ENCODE measurements around the gene FBXL16. TPM values are rescaled to one million over a fixed set of nuclear protein-coding genes. Genes with fewer than 3 reads are reported as not detected.

The FBXL16 gene
- total and polyA plus RNA-seq, 2 experiments from 2014 or later = 0.07 to 0.28 TPM

GRCh38 chr16:645852-646678 is 59.5 kb downstream of the FBXL16 start:
- H3K9me2 ChIP-seq (replicated peaks; ENCODE audit: insufficient read depth) = no peaks in the 10 kb centered on the region
- no peaks in the 10 kb centered on the region for H3K9me3 ChIP-seq (ENCODE audit: low read depth)
- WGBS (ENCODE audit: low lambda C conversion rate, missing lambda C conversion rate) = 77% methylated on average over 25 of the region's 32 CpGs
- H3K36me3 ChIP-seq (replicated peaks; ENCODE audit: insufficient read depth, low read depth) = no peaks in the 10 kb centered on the region
- peak overlapping the region; percentile 97 for H3K4me2 ChIP-seq
- TF ChIP-seq EZH2 (IDR thresholded peaks at IDR 0.05; ENCODE audit: borderline replicate concordance) (no peak), EZH2phosphoT487 (IDR thresholded peaks at IDR 0.05; ENCODE audit: low read depth, severe bottlenecking, unreplicated experiment) (no peak), CTCF (IDR thresholded peaks at IDR 0.05; ENCODE audit: poor library complexity) (no peak)
- H3K27me3 ChIP-seq = no peaks in the 10 kb centered on the region
- no peaks in the 10 kb centered on the region for H4K20me1 ChIP-seq (ENCODE audit: insufficient read depth, poor library complexity, severe bottlenecking)
- peaks cover 59% of the 10 kb centered on the region for H3K79me2 ChIP-seq
- H2AFZ ChIP-seq = no peak overlapping the region
- DNase-seq (ENCODE audit: low spot score) = peak; percentile 76
- H3K4me1 ChIP-seq (ENCODE audit: insufficient read depth) = peaks cover 58% of the 10 kb centered on the region
- peak overlapping the region; percentile 89 for H3K27ac ChIP-seq
- no peak overlapping the region for H3K4me3 ChIP-seq

DNA sequence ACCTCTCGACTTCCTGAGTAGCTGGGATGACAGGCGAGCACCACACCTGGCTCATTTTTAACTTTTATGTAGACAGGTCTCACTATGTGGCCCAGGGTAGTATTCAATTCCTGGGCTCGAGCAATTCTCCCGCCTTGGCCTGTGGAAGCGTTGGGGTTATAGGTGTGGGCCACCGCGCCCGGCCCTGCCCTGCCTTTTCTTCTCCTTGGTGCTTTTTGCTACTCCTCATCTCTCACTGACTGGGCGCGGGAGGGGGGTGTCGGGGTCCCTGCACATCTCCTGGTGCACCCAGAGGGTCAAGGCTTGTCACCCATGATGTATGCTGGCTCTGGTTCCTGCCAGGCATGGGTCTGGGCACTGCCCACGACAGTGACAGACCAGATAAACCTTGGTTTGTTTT is 61.0 kb downstream of the FBXL16 start:
- Histone ChIP-seq H4K20me1 (ENCODE audit: insufficient read depth, poor library complexity, severe bottlenecking) (no peaks in the 10 kb centered on the region), H3K79me2 (peaks cover 59% of the 10 kb centered on the region), H2AFZ (no peak overlapping the region), H3K9me2 (replicated peaks; ENCODE audit: insufficient read depth) (no peaks in the 10 kb centered on the region), H3K27me3 (no peaks in the 10 kb centered on the region), H3K27ac (peak overlapping the region; percentile 89), H3K9me3 (ENCODE audit: low read depth) (no peaks in the 10 kb centered on the region), H3K4me2 (peak overlapping the region; percentile 97), H3K36me3 (replicated peaks; ENCODE audit: insufficient read depth, low read depth) (no peaks in the 10 kb centered on the region), H3K4me3 (no peak overlapping the region), H3K4me1 (ENCODE audit: insufficient read depth) (peaks cover 53% of the 10 kb centered on the region)
- no peak for TF ChIP-seq CTCF (IDR thresholded peaks at IDR 0.05; ENCODE audit: poor library complexity)
- no peak for TF ChIP-seq EZH2 (IDR thresholded peaks at IDR 0.05; ENCODE audit: borderline replicate concordance)
- TF ChIP-seq EZH2phosphoT487 (IDR thresholded peaks at IDR 0.05; ENCODE audit: low read depth, severe bottlenecking, unreplicated experiment) = no peak
- 97% methylated on average over 12 of the region's 12 CpGs for WGBS (ENCODE audit: low lambda C conversion rate, missing lambda C conversion rate)
- DNase-seq (ENCODE audit: low spot score) = no peak

GRCh38 chr16:643050-643368 is 62.6 kb downstream of the FBXL16 start:
- DNase-seq (ENCODE audit: low spot score) = no peak
- 89% methylated on average over 13 of the region's 13 CpGs for WGBS (ENCODE audit: low lambda C conversion rate, missing lambda C conversion rate)
- H3K9me3 ChIP-seq (ENCODE audit: low read depth) = no peaks in the 10 kb centered on the region
- H3K4me2 ChIP-seq = peak overlapping the region; percentile 97
- peak overlapping the region; percentile 54 for H3K4me3 ChIP-seq
- H3K36me3 ChIP-seq (replicated peaks; ENCODE audit: insufficient read depth, low read depth) = no peaks in the 10 kb centered on the region
- peaks cover 52% of the 10 kb centered on the region for H3K79me2 ChIP-seq
- H3K9me2 ChIP-seq (replicated peaks; ENCODE audit: insufficient read depth) = no peaks in the 10 kb centered on the region
- peak overlapping the region; percentile 94 for H3K27ac ChIP-seq
- no peaks in the 10 kb centered on the region for H4K20me1 ChIP-seq (ENCODE audit: insufficient read depth, poor library complexity, severe bottlenecking)
- peaks cover 46% of the 10 kb centered on the region for H3K4me1 ChIP-seq (ENCODE audit: insufficient read depth)
- TF ChIP-seq EZH2 (IDR thresholded peaks at IDR 0.05; ENCODE audit: borderline replicate concordance) (no peak), EZH2phosphoT487 (IDR thresholded peaks at IDR 0.05; ENCODE audit: low read depth, severe bottlenecking, unreplicated experiment) (no peak), CTCF (IDR thresholded peaks at IDR 0.05; ENCODE audit: poor library complexity) (no peak)
- no peaks in the 10 kb centered on the region for H3K27me3 ChIP-seq
- H2AFZ ChIP-seq = no peak overlapping the region

Other genes with a start within 250 kb of the FBXL16 start
- gene CAPN15, start 178.1 kb downstream of the FBXL16 start, total RNA-seq = 41.7 and 51.0 TPM in 2 replicates
- 42.7 and 47.9 TPM in 2 replicates for gene CAPN15, start 178.1 kb downstream of the FBXL16 start, polyA plus RNA-seq
- not detected in 2 replicates for gene PRR35, start 145.4 kb downstream of the FBXL16 start, total RNA-seq
- gene PRR35, start 145.4 kb downstream of the FBXL16 start, polyA plus RNA-seq = not detected in 2 replicates
- 1.0 and 1.2 TPM in 2 replicates for gene NHLRC4, start 138.8 kb downstream of the FBXL16 start, total RNA-seq
- 0.25 and 1.7 TPM in 2 replicates for gene NHLRC4, start 138.8 kb downstream of the FBXL16 start, polyA plus RNA-seq
- gene PIGQ, start 135.8 kb downstream of the FBXL16 start, total RNA-seq = 26.7 and 30.0 TPM in 2 replicates
- gene PIGQ, start 135.8 kb downstream of the FBXL16 start, polyA plus RNA-seq = 58.6 and 64.6 TPM in 2 replicates
- 28.4 and 30.2 TPM in 2 replicates for gene RAB40C, start 115.7 kb downstream of the FBXL16 start, total RNA-seq
- 30.8 and 32.7 TPM in 2 replicates for gene RAB40C, start 115.7 kb downstream of the FBXL16 start, polyA plus RNA-seq
- 0.24 and 0.43 TPM in 2 replicates for gene WFIKKN1, start 74.8 kb downstream of the FBXL16 start, total RNA-seq
- gene WFIKKN1, start 74.8 kb downstream of the FBXL16 start, polyA plus RNA-seq = 0.88 and 2.1 TPM in 2 replicates
- gene METTL26, start 69.5 kb downstream of the FBXL16 start, total RNA-seq = 75.4 and 77.9 TPM in 2 replicates
- 151 and 155 TPM in 2 replicates for gene METTL26, start 69.5 kb downstream of the FBXL16 start, polyA plus RNA-seq
- 43.0 and 61.4 TPM in 2 replicates for gene MCRIP2, start 64.0 kb downstream of the FBXL16 start, total RNA-seq
- 95.2 and 100 TPM in 2 replicates for gene MCRIP2, start 64.0 kb downstream of the FBXL16 start, polyA plus RNA-seq
- gene WDR90, start 56.4 kb downstream of the FBXL16 start, total RNA-seq = 6.4 and 14.4 TPM in 2 replicates
- gene WDR90, start 56.4 kb downstream of the FBXL16 start, polyA plus RNA-seq = 25.1 and 30.3 TPM in 2 replicates
- 41.8 and 63.2 TPM in 2 replicates for gene RHOT2, start 37.7 kb downstream of the FBXL16 start, total RNA-seq
- 158 and 201 TPM in 2 replicates for gene RHOT2, start 37.7 kb downstream of the FBXL16 start, polyA plus RNA-seq
- 2.3 and 3.4 TPM in 2 replicates for gene RHBDL1, start 30.1 kb downstream of the FBXL16 start, total RNA-seq
- gene RHBDL1, start 30.1 kb downstream of the FBXL16 start, polyA plus RNA-seq = 4.2 and 8.1 TPM in 2 replicates
- gene STUB1, start 25.4 kb downstream of the FBXL16 start, total RNA-seq = 116 TPM in 2 replicates
- 231 and 249 TPM in 2 replicates for gene STUB1, start 25.4 kb downstream of the FBXL16 start, polyA plus RNA-seq
- 44.3 and 47.8 TPM in 2 replicates for gene JMJD8, start 21.5 kb downstream of the FBXL16 start, total RNA-seq
- 83.4 and 84.3 TPM in 2 replicates for gene JMJD8, start 21.5 kb downstream of the FBXL16 start, polyA plus RNA-seq
- gene WDR24, start 15.4 kb downstream of the FBXL16 start, total RNA-seq = 6.7 and 15.1 TPM in 2 replicates
- gene WDR24, start 15.4 kb downstream of the FBXL16 start, polyA plus RNA-seq = 22.2 and 24.0 TPM in 2 replicates
- 8.3 and 22.7 TPM in 2 replicates for gene METRN, start 9.3 kb upstream of the FBXL16 start, total RNA-seq
- gene METRN, start 9.3 kb upstream of the FBXL16 start, polyA plus RNA-seq = 68.1 and 80.4 TPM in 2 replicates
- 32.0 and 38.8 TPM in 2 replicates for gene ANTKMT, start 15.3 kb upstream of the FBXL16 start, total RNA-seq
- gene ANTKMT, start 15.3 kb upstream of the FBXL16 start, polyA plus RNA-seq = 81.0 and 81.8 TPM in 2 replicates
- 2.2 and 3.4 TPM in 2 replicates for gene CCDC78, start 20.6 kb upstream of the FBXL16 start, total RNA-seq
- gene CCDC78, start 20.6 kb upstream of the FBXL16 start, polyA plus RNA-seq = 5.8 and 6.8 TPM in 2 replicates
- 14.5 and 15.5 TPM in 2 replicates for gene HAGHL, start 21.3 kb upstream of the FBXL16 start, total RNA-seq
- 31.5 and 32.3 TPM in 2 replicates for gene HAGHL, start 21.3 kb upstream of the FBXL16 start, polyA plus RNA-seq
- 28.5 and 39.0 TPM in 2 replicates for gene CIAO3, start 35.2 kb upstream of the FBXL16 start, total RNA-seq
- gene CIAO3, start 35.2 kb upstream of the FBXL16 start, polyA plus RNA-seq = 42.8 and 61.8 TPM in 2 replicates
- gene MSLN, start 54.9 kb upstream of the FBXL16 start, total RNA-seq = 2.4 and 2.5 TPM in 2 replicates
- gene MSLN, start 54.9 kb upstream of the FBXL16 start, polyA plus RNA-seq = 5.6 and 8.0 TPM in 2 replicates
- gene RPUSD1, start 82.6 kb upstream of the FBXL16 start, total RNA-seq = 25.2 and 27.6 TPM in 2 replicates
- 34.5 and 37.8 TPM in 2 replicates for gene RPUSD1, start 82.6 kb upstream of the FBXL16 start, polyA plus RNA-seq
- 5.1 and 9.7 TPM in 2 replicates for gene CHTF18, start 82.8 kb upstream of the FBXL16 start, total RNA-seq
- gene CHTF18, start 82.8 kb upstream of the FBXL16 start, polyA plus RNA-seq = 18.1 and 21.6 TPM in 2 replicates
- gene GNG13, start 94.9 kb upstream of the FBXL16 start, total RNA-seq = not detected in 2 replicates
- not detected in 2 replicates for gene GNG13, start 94.9 kb upstream of the FBXL16 start, polyA plus RNA-seq